Fibroblast of lung (primary cell): ENCODE data around the gene NTN1. TPM values are rescaled to one million over a fixed set of nuclear protein-coding genes. Genes with fewer than 3 reads are reported as not detected.
A peak's percentile ranks its signal among the peaks of the same experiment; 100 is the strongest.

ENCODE experiments used
- DNase-seq, 2 donors: peaks; one replicate each; pipeline versions ENCODE4 v3.0.0 to v3.0.0-alpha.2; 2010; ENCODE audit warnings: low read depth in 2 of 2
- H2AFZ ChIP-seq: 2 replicates; pipeline ENCODE4 v1.5.1; 2012; ENCODE audit warnings: low read length, control low read depth, inconsistent platforms
- H3K27ac ChIP-seq: 2 replicates; pipeline ENCODE4 v1.5.1; 2011; ENCODE audit warnings: low read length, control low read depth; ENCODE audit not compliant: insufficient read depth
- H3K27me3 ChIP-seq: 2 replicates; pipeline ENCODE4 v1.5.1; 2011; ENCODE audit warnings: mild to moderate bottlenecking, low read length; ENCODE audit not compliant: control insufficient read depth, insufficient read depth
- H3K36me3 ChIP-seq: 2 replicates; pipeline ENCODE4 v1.5.1; 2011; ENCODE audit warnings: low read length; ENCODE audit not compliant: control insufficient read depth, insufficient read depth
- H3K4me1 ChIP-seq: 2 replicates; pipeline ENCODE4 v1.5.1; 2011; ENCODE audit warnings: low read length; ENCODE audit not compliant: control insufficient read depth, insufficient read depth; ENCODE audit errors: extremely low read depth
- H3K4me2 ChIP-seq: 2 replicates; pipeline ENCODE4 v1.5.1; 2011; ENCODE audit warnings: low read length, control low read depth; ENCODE audit not compliant: insufficient read depth; ENCODE audit errors: extremely low read depth
- H3K4me3 ChIP-seq, 4 experiments: fragments of 200-600 bp in 1 of 4; sonication (generic) in 1 of 4; replicated peaks in 1 of 4; 2 replicates each; pipeline ENCODE4 v1.5.1; 2011 to 2016; ENCODE audit warnings: low read length in 4 of 4, low read depth in 3 of 4, mild to moderate bottlenecking in 3 of 4, control low read depth in 2 of 4, inconsistent platforms in 1 of 4, mixed read lengths in 1 of 4; ENCODE audit not compliant: insufficient read depth in 1 of 4; ENCODE audit errors: control extremely low read depth in 1 of 4
- H3K79me2 ChIP-seq: 2 replicates; pipeline ENCODE4 v1.5.1; 2012; ENCODE audit warnings: mild to moderate bottlenecking, low read length, inconsistent platforms; ENCODE audit not compliant: control insufficient read depth, insufficient read depth
- H3K9ac ChIP-seq: 2 replicates; pipeline ENCODE4 v1.5.1; 2011; ENCODE audit warnings: mild to moderate bottlenecking, low read length, control low read depth; ENCODE audit not compliant: insufficient read depth
- H3K9me3 ChIP-seq: 2 replicates; pipeline ENCODE4 v1.5.1; 2012; ENCODE audit warnings: low read depth, low read length; ENCODE audit not compliant: control insufficient read depth, insufficient read depth
- H4K20me1 ChIP-seq: 2 replicates; pipeline ENCODE4 v1.5.1; 2011; ENCODE audit warnings: low read length; ENCODE audit not compliant: control insufficient read depth, insufficient read depth; ENCODE audit errors: extremely low read depth
- EZH2 ChIP-seq: IDR thresholded peaks from 2 replicates; pipeline ENCODE4 v1.5.1; 2012; ENCODE audit warnings: low read length, control low read depth, mild to moderate bottlenecking; ENCODE audit errors: missing control alignments
- polyA minus RNA-seq: library from RNA; depleted of rRNA, polyadenylated mRNA; stranded (reverse); fragments of >200 nt; gene quantifications from 2 replicates; pipeline ENCODE4 v1.2.3, GENCODE V29; 2011; ENCODE audit warnings: low replicate concordance
- polyA plus RNA-seq, 2 donors: library from polyadenylated mRNA; depleted of rRNA in 1 of 2; stranded (reverse) in 1 of 2; unstranded in 1 of 2; fragments of >200 nt; gene quantifications; 2 replicates each; pipeline ENCODE4 v1.2.1, GENCODE V29; 2011 to 2012; ENCODE audit warnings: missing spikeins in 1 of 2
- total RNA-seq: library from RNA; depleted of rRNA; stranded (reverse); fragments of >200 nt; gene quantifications from 2 replicates; pipeline ENCODE4 v1.2.1, GENCODE V29; 2014
- TF ChIP-seq, protein P1 (sequence below), 2 donors: IDR thresholded peaks in 1 of 2; conservative IDR thresholded peaks in 1 of 2; 1 replicate in 1 of 2; 2 replicates in 1 of 2; pipeline ENCODE4 v1.5.1; 2011 to 2012; ENCODE audit warnings: low read length in 2 of 2, control low read depth in 1 of 2, inconsistent platforms in 1 of 2, low read depth in 1 of 2, mild to moderate bottlenecking in 1 of 2

The NTN1 gene
- total RNA-seq (0.51 and 3.1 TPM in 2 replicates), polyA plus RNA-seq (0.15 and 0.17 TPM in 2 replicates), polyA minus RNA-seq (0.11 and 0.12 TPM in 2 replicates)
- polyA plus RNA-seq (2012), result 0.23 and 0.28 TPM in 2 replicates

GRCh38 chr17:9021158-9021991 lies at the start of gene NTN1:
Gene NTN1 (plus strand): TSS chr17:9021510. CDS start chr17:9022374, 864 bp downstream.
- Histone ChIP-seq H4K20me1 (no peaks in the 10 kb centered on the region), H2AFZ (no peak within 1 kb of the TSS), H3K27me3 (peaks cover 36% of the 10 kb centered on the region), H3K4me2 (peak within 1 kb of the TSS; percentile 92), H3K36me3 (no peaks in the 10 kb centered on the region), H3K4me3 (peak within 1 kb of the TSS in 3 of 4 experiments; percentile 31 to 57 (median 34)), H3K79me2 (no peaks in the 10 kb centered on the region), H3K4me1 (no peaks in the 10 kb centered on the region), H3K9me3 (no peaks in the 10 kb centered on the region), H3K27ac (no peak within 1 kb of the TSS), H3K9ac (no peak within 1 kb of the TSS)
- peak; percentile 11 to 50 for DNase-seq
- TF ChIP-seq, protein P1, sequence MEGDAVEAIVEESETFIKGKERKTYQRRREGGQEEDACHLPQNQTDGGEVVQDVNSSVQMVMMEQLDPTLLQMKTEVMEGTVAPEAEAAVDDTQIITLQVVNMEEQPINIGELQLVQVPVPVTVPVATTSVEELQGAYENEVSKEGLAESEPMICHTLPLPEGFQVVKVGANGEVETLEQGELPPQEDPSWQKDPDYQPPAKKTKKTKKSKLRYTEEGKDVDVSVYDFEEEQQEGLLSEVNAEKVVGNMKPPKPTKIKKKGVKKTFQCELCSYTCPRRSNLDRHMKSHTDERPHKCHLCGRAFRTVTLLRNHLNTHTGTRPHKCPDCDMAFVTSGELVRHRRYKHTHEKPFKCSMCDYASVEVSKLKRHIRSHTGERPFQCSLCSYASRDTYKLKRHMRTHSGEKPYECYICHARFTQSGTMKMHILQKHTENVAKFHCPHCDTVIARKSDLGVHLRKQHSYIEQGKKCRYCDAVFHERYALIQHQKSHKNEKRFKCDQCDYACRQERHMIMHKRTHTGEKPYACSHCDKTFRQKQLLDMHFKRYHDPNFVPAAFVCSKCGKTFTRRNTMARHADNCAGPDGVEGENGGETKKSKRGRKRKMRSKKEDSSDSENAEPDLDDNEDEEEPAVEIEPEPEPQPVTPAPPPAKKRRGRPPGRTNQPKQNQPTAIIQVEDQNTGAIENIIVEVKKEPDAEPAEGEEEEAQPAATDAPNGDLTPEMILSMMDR (conservative IDR thresholded peaks at IDR 0.05 in 1 of 2, IDR thresholded peaks at IDR 0.05 in 1 of 2; ENCODE audit: low read depth in 1 of 2, low read length in 2 of 2), result no peak
- TF ChIP-seq EZH2, result no peak

DNA sequence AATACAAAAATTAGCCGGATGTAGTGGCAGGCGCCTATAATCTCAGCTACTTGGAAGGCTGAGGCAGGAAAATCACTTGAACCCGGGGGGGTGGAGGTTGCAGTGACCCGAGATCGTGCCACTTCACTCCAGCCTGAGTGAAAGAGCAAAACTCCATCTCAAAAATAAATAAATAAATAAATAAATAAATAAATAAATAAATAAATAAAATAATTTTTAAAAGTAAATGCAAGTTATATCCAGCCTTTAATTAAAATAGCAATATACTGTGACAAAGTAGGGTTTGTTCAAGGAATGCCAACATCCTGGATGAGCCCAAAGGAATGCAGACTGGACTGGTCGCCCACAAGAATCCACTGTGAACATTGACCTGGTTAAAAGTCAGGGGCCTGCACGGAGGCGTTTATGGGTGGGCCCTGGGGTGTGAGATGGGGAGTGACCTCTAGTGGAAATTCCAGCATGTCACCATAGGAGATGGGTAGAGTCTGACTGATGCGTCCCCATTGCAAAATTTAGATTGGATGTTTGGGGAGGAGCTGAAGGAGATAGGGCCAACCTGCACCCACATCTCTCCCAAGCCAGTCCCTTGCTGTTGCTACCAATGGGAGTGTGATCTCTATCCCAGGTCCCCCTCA lies 46.1 kb upstream of the NTN1 start:
- no peak overlapping the region for H3K9ac ChIP-seq
- TF ChIP-seq, protein P1 (conservative IDR thresholded peaks at IDR 0.05 in 1 of 2, IDR thresholded peaks at IDR 0.05 in 1 of 2; ENCODE audit: low read depth in 1 of 2, low read length in 2 of 2), result no peak
- TF ChIP-seq EZH2, result no peak
- H3K4me1 ChIP-seq, result no peaks in the 10 kb centered on the region
- H3K36me3 ChIP-seq, result no peaks in the 10 kb centered on the region
- H3K4me3 ChIP-seq, result no peak overlapping the region
- H4K20me1 ChIP-seq, result no peaks in the 10 kb centered on the region
- no peaks in the 10 kb centered on the region for H3K27me3 ChIP-seq
- no peak for DNase-seq
- H3K27ac ChIP-seq, result no peak overlapping the region
- H3K9me3 ChIP-seq, result no peaks in the 10 kb centered on the region
- H2AFZ ChIP-seq, result no peak overlapping the region
- no peaks in the 10 kb centered on the region for H3K79me2 ChIP-seq
- no peak overlapping the region for H3K4me2 ChIP-seq

DNA sequence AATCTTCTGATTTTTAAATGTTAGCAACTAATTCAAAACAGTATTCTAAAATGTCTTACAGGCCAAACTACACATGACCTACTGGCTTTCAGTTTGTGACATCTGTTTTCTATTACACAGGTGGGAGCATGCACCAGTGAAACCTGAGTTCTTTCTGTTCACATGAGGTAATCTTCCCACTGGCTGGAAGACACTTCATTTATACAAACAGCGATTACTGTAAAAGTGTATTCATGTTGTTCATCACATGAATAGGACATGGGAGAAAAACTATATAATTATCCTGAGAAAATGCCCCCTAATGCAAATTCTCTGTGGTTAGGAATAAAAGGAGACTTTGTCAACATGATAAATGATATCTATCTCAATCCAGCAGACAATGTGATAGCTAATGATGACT lies 44.7 kb upstream of the NTN1 start:
- H3K79me2 ChIP-seq, result no peaks in the 10 kb centered on the region
- no peaks in the 10 kb centered on the region for H4K20me1 ChIP-seq
- H3K4me2 ChIP-seq, result no peak overlapping the region
- no peak overlapping the region for H3K4me3 ChIP-seq
- no peak for DNase-seq
- H3K9me3 ChIP-seq, result no peaks in the 10 kb centered on the region
- TF ChIP-seq, protein P1 (conservative IDR thresholded peaks at IDR 0.05 in 1 of 2, IDR thresholded peaks at IDR 0.05 in 1 of 2; ENCODE audit: low read depth in 1 of 2, low read length in 2 of 2), result no peak
- no peak for TF ChIP-seq EZH2
- no peak overlapping the region for H2AFZ ChIP-seq
- no peak overlapping the region for H3K9ac ChIP-seq
- H3K36me3 ChIP-seq, result no peaks in the 10 kb centered on the region
- no peaks in the 10 kb centered on the region for H3K4me1 ChIP-seq
- H3K27ac ChIP-seq, result no peak overlapping the region
- H3K27me3 ChIP-seq, result no peaks in the 10 kb centered on the region
